A549 treated with Hydrocortisone at 1 μM for 4 hours (cell line): ENCODE results near the gene SLIT1. TPM values are rescaled to one million over a fixed set of nuclear protein-coding genes. Genes with fewer than 3 reads are reported as not detected.

Experiments
- total RNA-seq: library from RNA; stranded (reverse); fragments of 200-300 nt; extraction: Qiagen RNA extraction; gene quantifications from 5 replicates; pipeline ENCODE4 v1.2.3, GENCODE V29; 2022

SLIT1 gene
- total RNA-seq = 0.06 to 0.17 TPM (median 0.09 TPM) in 5 replicates

DNA sequence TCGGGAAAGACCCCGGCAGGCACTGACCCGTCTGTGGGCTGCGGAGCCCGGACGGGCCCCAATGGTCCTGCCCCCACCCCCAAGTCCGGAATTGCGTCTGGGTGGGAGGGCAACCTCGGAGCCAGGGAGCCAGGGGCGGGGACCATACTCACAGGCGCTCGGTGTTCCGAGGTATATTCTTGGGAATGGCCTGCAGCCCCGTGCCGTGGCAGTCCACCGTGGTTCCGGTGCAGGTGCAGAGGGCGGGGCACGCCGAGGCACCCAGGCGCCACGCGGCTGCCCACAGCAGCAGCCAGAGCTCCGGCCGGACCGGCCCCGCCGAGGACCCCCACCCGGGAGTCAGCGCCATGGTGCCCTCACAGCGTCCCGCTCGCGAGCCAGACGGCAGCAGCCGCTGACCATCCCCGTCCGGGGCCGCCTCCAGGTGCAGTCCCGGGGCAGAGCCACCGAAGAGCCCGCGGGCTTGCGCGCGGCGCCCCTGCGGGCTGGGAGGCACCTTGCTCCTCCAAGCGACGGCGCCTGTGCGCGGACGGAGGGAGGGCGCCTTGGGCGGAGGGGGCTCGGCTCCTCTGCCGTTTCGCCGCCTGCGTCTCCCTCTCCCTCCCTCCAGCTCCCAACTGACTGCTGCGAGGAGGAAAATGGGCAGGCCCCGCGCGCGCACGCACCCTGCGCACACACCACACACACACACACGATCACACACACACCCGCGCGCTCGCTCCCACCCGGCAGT is at the start of gene SLIT1:
Gene SLIT1, minus strand, starts transcription at position 634 of the 733 bp plus-strand sequence. Its CDS starts 285 bp downstream, at position 349.

Other genes with a start within 250 kb of the SLIT1 start
- gene ARHGAP19, start 106.7 kb upstream of the SLIT1 start, total RNA-seq = 3.9 to 6.6 TPM (median 4.9 TPM) in 5 replicates
- gene FRAT1, start 133.3 kb upstream of the SLIT1 start, total RNA-seq = 1.1 to 2.4 TPM (median 2.0 TPM) in 5 replicates
- 7.1 to 10.2 TPM (median 9.1 TPM) in 5 replicates for gene FRAT2, start 148.8 kb upstream of the SLIT1 start, total RNA-seq
- 50.9 to 64.9 TPM (median 55.6 TPM) in 5 replicates for gene RRP12, start 215.4 kb upstream of the SLIT1 start, total RNA-seq
- 599 to 650 TPM (median 629 TPM) in 5 replicates for gene PGAM1, start 240.2 kb upstream of the SLIT1 start, total RNA-seq